Subcutaneous adipose tissue (tissue), 4 donors: Measurements from ENCODE around the gene MRPL12. TPM values are rescaled to one million over a fixed set of nuclear protein-coding genes. Genes with fewer than 3 reads are reported as not detected.

Experiments used
- total RNA-seq, 4 donors: library from RNA; depleted of rRNA; stranded (reverse); fragments of >200 nt; gene quantifications; one replicate each; pipeline ENCODE4 v1.1.0, GENCODE V29; 2016
- TF ChIP-seq, protein P1 (sequence below): fragments of 450-650 bp; IDR thresholded peaks from one replicate; pipeline ENCODE4 v1.5.1; 2016; ENCODE audit warnings: low read depth, mild to moderate bottlenecking, control low read depth, antibody characterized with exemption, moderate library complexity

Gene MRPL12
- total RNA-seq = 10 to 100 TPM; 23.8 to 52.0 (median 29.0) TPM

DNA sequence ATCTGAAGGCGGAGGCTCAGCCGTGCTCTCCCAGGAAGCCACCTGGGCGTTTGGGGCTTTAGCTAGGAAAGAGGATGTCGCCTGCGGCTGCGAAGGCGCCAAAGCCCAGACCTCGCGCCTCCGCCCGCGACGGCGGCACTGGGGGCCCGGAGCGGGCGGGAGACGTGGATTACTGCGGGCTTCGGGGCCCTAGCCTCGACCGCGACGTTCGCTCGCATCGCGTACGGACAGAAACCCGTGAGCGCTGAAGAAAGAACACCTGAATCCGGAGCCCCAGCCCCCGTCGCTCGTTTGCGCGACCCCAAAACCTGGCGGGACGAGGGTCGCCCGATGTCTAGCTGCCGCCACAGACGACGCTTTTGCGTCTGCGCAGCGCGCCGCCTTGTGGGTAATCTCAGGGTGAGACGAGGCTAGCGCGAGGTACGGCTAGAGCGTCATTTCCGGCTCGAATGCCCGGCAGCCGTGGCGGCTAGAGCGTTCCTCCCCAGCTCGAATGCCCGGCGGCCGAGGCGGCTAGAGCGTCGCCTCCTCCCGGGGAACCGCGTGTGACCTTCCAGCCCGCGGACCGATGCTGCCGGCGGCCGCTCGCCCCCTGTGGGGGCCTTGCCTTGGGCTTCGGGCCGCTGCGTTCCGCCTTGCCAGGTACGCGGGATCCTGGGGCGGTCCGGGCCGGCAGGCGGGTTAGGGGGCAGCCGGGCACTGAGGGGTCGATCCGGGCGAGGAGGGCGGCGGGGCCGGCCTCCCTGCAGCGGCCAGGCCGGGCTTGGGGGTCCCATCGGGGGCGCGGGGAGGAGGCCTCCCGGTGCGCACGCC, at the start of gene MRPL12:
TSS of gene MRPL12 (plus strand) at position 434 of the 813 bp plus-strand sequence. CDS start at position 569, 135 bp downstream.
- TF ChIP-seq, protein P1, sequence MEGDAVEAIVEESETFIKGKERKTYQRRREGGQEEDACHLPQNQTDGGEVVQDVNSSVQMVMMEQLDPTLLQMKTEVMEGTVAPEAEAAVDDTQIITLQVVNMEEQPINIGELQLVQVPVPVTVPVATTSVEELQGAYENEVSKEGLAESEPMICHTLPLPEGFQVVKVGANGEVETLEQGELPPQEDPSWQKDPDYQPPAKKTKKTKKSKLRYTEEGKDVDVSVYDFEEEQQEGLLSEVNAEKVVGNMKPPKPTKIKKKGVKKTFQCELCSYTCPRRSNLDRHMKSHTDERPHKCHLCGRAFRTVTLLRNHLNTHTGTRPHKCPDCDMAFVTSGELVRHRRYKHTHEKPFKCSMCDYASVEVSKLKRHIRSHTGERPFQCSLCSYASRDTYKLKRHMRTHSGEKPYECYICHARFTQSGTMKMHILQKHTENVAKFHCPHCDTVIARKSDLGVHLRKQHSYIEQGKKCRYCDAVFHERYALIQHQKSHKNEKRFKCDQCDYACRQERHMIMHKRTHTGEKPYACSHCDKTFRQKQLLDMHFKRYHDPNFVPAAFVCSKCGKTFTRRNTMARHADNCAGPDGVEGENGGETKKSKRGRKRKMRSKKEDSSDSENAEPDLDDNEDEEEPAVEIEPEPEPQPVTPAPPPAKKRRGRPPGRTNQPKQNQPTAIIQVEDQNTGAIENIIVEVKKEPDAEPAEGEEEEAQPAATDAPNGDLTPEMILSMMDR = no peak

GRCh38 chr17:81655378-81656117, 47.6 kb upstream of the MRPL12 start:
- TF ChIP-seq, protein P1 = no peak

- TF ChIP-seq, protein P1 = no peak
Measured at GRCh38 chr17:81656118-81656743, 46.9 kb upstream of the MRPL12 start, which contains the start of gene PDE6G. Gene PDE6G (minus strand): TSS chr17:81656542. CDS start chr17:81653305, 3,237 bp downstream.

DNA sequence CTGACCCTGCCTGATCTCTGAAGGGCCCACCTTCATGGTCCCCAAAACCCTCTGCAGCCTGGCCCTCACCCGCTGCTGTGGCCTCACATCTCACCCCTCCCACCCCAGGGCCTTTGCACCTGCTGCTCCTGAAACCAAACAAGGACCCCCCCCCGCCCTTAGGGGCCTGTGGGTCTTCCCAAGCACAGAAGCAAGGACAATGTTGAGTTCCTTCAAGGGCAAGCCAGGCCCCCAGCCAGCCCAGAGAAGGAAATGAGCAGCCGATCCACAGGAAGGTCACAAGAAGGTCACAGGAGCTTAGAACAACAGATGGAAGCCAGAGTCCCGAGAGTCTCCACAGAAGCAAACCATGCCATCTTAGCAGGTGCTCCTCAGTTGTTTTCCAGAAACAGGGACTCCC, 46.3 kb upstream of the MRPL12 start:
- TF ChIP-seq, protein P1 = no peak

GRCh38 chr17:81659038-81659437, 44.1 kb upstream of the MRPL12 start:
- TF ChIP-seq, protein P1 = no peak

DNA sequence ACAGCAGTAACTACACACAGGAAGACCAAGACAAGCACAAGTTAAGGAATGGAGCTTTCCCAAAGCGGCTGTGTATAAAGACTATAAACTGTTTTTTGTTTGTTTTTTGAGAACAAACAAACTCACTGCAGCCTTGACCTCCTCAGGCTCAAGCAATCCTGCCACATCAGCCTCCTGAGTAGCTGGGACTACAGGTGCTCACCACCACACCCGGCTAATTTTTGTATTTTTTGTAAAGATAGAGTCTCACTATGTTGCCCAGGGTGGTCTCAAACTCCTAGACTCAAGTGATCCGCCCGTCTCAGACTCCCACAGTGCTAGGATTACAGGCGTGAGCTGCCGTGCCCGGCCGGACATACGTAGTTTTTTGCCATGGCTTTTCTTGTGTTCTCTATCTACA, 42.7 kb upstream of the MRPL12 start:
- TF ChIP-seq, protein P1 = no peak

DNA sequence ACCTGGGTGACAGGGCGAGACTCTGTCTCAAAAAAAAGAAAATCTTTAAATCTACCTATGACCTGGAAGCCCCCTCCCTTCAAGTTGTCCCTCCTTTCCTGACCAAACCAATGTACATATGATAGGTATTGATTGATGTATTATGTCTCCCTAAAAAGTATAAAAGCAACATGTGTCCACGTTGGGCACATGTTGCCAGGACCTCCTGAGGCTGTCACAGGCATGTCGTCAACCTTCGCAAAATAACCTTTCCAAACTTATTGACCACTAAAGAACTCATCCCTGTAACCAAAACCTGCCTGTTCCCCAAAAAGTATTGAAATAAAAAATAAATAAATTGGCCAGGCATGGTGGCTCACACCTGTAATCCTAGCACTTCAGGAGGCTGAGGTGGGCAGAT, 41.2 kb upstream of the MRPL12 start:
- TF ChIP-seq, protein P1 = no peak
